HFF-Myc (cell line): ENCODE measurements around the gene OPRM1.

Experiments used
- DNase-seq: peaks from one replicate; pipeline ENCODE4 v3.0.0-alpha.2; 2011; ENCODE audit warnings: low read depth; ENCODE audit errors: extremely low read depth
- H3K4me3 ChIP-seq: replicated peaks from 2 replicates; pipeline ENCODE4 v1.5.1; 2011; ENCODE audit warnings: low read depth, mild to moderate bottlenecking, control low read depth, low read length
- TF ChIP-seq, protein P1 (sequence below): IDR thresholded peaks from 2 replicates; pipeline ENCODE4 v1.5.1; 2012; ENCODE audit warnings: mild to moderate bottlenecking, low read depth, low read length, control low read depth; ENCODE audit errors: missing control alignments

Gene OPRM1

DNA sequence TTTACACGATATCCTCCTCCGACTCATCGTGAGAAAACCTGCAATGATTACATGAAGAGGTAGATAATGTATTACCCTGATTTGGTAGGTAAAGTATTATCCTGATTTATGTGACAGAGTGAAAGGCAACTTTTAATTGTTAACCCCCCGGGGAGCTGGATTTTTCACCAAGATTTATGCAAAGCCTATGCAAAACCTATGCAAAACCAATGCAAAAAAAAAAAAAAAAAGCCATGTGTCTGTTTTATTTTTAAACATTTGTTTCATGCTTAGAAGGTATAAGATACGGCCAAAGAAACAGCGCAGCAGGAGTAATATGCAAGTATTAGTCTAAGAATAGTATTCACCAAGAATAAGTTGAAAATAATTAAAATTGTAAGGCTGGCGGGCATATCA lies 207.7 kb downstream of the OPRM1 start:
- DNase-seq: no peak
- TF ChIP-seq, protein P1, sequence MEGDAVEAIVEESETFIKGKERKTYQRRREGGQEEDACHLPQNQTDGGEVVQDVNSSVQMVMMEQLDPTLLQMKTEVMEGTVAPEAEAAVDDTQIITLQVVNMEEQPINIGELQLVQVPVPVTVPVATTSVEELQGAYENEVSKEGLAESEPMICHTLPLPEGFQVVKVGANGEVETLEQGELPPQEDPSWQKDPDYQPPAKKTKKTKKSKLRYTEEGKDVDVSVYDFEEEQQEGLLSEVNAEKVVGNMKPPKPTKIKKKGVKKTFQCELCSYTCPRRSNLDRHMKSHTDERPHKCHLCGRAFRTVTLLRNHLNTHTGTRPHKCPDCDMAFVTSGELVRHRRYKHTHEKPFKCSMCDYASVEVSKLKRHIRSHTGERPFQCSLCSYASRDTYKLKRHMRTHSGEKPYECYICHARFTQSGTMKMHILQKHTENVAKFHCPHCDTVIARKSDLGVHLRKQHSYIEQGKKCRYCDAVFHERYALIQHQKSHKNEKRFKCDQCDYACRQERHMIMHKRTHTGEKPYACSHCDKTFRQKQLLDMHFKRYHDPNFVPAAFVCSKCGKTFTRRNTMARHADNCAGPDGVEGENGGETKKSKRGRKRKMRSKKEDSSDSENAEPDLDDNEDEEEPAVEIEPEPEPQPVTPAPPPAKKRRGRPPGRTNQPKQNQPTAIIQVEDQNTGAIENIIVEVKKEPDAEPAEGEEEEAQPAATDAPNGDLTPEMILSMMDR: no peak
- H3K4me3 ChIP-seq: no peak overlapping the region

DNA sequence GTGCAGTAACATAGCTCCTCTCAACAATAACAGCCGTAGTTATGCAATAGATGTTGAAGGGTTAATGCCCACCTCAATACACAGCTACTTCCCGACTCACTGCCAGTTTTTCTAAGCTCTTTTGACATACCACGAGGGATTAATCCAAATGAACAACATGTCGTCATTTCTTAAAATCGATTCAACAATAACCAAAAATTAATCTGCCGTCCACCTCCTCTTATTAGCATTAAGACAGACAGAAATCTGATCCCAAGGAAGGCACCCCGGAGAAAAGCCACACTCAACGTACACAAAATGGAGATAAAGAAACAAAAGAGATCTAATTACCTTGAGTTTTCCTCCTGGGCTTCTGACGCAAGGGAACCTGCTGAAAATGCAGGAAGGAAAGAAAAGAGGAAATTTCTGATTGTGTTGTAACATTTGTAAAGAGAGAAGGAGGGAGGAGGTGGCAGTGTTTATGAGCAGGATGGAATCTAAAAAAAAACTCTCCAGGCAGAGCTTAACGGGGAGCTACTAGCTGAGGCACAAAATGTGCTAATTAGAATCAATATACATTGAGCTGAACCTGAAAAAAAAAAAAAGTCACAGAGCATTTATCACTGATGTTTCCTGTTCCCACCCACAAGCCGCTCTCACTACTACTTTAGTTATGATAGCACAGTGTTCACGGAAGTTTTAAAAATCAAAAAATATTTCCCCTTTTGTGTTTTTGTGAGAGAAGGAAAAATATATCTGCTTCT lies 208.2 kb downstream of the OPRM1 start:
- no peak overlapping the region for H3K4me3 ChIP-seq
- no peak for DNase-seq
- TF ChIP-seq, protein P1: no peak

DNA sequence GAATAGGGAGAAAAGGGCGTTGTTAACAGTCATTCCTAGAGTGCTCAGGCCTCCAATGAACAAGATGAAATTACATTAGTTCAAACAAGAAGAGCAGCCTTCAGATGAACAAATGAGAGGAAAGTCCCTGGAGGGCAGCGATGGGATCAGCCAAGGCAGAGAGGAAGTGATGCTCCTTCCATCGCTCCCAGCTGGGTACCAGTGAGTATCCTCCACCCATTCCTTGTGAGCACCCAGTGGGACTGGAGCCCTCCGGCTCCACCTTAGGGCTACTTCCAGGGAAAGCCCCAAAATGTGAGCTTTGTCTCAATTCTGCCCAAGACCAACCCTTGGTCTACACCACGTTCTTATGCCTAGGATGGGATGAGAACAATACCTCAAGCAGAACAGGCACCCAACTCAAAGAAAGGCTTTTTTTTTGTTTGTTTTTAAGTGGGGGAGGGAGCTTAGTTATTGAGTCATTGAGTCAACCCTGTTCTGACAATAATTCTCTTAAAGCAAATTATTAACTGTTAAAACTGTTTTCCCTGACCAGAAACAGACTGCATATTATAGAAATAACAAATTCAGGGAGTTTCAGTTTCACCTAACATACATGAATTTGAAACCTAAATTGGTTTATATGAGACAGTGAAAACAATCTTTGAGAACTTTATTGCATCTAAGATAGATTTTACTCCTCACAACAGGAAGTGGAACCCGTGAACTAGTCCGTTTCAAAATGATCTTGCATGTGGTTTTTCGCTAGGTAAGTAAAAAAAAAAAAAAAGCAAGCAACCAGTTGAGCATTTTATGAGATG lies 210.7 kb downstream of the OPRM1 start:
- TF ChIP-seq, protein P1: no peak
- no peak overlapping the region for H3K4me3 ChIP-seq
- DNase-seq: no peak

DNA sequence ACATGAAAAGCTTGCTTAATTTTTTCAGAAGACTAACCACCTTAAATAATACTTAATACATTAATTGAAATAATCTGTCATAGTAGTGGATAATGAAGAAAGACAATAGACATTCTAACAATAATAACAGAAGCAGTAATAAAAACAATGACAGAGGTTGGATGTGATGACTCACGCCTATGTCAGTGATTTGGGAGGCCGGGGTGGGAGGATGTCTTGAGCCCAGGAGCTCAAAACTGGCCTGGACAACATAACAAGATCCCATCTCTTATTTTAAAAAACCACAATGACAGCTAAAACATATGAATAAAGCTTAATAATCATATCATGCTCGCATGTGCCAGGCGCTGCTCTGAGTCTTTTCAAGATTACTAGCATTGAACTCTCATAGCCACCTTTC lies 212.1 kb downstream of the OPRM1 start:
- no peak overlapping the region for H3K4me3 ChIP-seq
- no peak for DNase-seq
- TF ChIP-seq, protein P1: no peak

DNA sequence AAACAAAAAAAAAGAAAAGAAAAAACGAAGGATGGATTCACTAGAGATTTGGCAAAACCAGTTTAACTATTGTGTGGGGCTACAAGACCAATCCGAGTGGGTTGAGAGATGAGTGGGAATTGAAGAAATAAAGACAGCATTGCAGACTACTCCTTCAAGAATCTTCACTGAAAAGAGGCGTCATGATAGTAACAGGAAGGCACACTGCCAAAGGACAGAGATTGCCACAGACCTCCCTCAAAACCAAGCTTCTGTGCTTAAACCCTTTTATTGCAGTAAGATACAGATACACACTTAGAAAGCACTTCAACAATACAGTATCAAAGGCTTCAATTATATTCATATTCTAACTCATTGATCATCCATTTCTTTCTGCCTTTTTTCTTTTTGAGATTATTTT lies 213.6 kb downstream of the OPRM1 start:
- DNase-seq: no peak
- TF ChIP-seq, protein P1: no peak
- H3K4me3 ChIP-seq: no peak overlapping the region

DNA sequence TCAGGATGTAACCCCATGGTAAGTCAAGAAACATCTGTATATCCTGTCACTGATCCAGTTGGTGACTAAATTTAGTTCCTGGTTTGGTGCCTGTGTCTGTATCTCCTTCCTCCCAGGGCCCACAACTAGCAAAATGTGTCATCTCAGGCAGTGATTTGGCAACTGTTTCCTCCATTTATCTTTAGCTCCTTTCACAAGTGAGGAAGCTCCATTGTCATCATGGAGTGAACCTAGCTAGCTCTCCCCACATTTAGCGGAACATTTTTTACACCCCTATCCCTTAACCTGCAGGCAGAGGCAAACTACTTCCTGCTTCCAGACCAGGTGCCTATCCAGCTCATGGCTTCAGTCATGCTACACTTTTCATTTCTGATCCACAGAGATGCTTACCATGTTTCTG lies 218.0 kb downstream of the OPRM1 start:
- TF ChIP-seq, protein P1: no peak
- DNase-seq: no peak
- no peak overlapping the region for H3K4me3 ChIP-seq
